NB4 (cell line): ENCODE measurements around the gene LRMDA.

ENCODE experiments used
- CTCF ChIP-seq: IDR thresholded peaks from one replicate; pipeline ENCODE4 v1.5.1; 2012; ENCODE audit warnings: low read depth, low read length
- POLR2A ChIP-seq: IDR thresholded peaks from 2 replicates; pipeline ENCODE4 v1.6.1; 2011; ENCODE audit warnings: mild to moderate bottlenecking; ENCODE audit not compliant: insufficient read length; ENCODE audit errors: extremely low read depth

GRCh38 chr10:76550806-76551205 is 1119.4 kb downstream of the LRMDA start:
- TF ChIP-seq CTCF (no peak), POLR2A (no peak)
